22Rv1 (cell line): ENCODE results near the gene LRRC34.

Source experiments
- CTCF ChIP-seq: fragments of 450-650 bp; IDR thresholded peaks from 2 replicates; pipeline ENCODE4 v1.5.1; 2017; ENCODE audit warnings: mild to moderate bottlenecking
- ZFX ChIP-seq: fragments of 450-650 bp; IDR thresholded peaks from 2 replicates; pipeline ENCODE4 v1.6.1; 2017; ENCODE audit warnings: antibody characterized with exemption, borderline replicate concordance

- TF ChIP-seq ZFX = no peak
- no peak for TF ChIP-seq CTCF
These were observed 47.7 kb downstream of the LRRC34 start, which contains the start of gene TERC for GRCh38 chr3:169764882-169765612.
